Measurements from ENCODE around the gene DAAM2. TPM values are rescaled to one million over a fixed set of nuclear protein-coding genes. Genes with fewer than 3 reads are reported as not detected.

The DAAM2 gene
- total and polyA plus RNA-seq, 2 donors (not counting 1 experiment from before 2014, with no cell fraction given), result 41.5 to 48.2 TPM

- TF ChIP-seq EZH2 (IDR thresholded peaks at IDR 0.05; ENCODE audit: low read length, missing control alignments) (no peak), CTCF (conservative IDR thresholded peaks at IDR 0.05 in 1 of 2, IDR thresholded peaks at IDR 0.05 in 1 of 2; ENCODE audit: low read depth in 1 of 2, low read length in 2 of 2) (no peak)
- no peak overlapping the region for H3K27ac ChIP-seq (ENCODE audit: insufficient read depth, low read length)
- no peaks in the 10 kb centered on the region for H4K20me1 ChIP-seq (ENCODE audit: control insufficient read depth, extremely low read depth, insufficient read depth, low read length)
- DNase-seq (ENCODE audit: low read depth in 2 of 2), result peak; percentile 32 to 92
- H3K36me3 ChIP-seq (ENCODE audit: control insufficient read depth, insufficient read depth, low read length), result no peaks in the 10 kb centered on the region
- H3K4me2 ChIP-seq (ENCODE audit: extremely low read depth, insufficient read depth, low read length), result no peak overlapping the region
- no peak overlapping the region for H2AFZ ChIP-seq (ENCODE audit: low read length)
- H3K4me1 ChIP-seq (ENCODE audit: control insufficient read depth, extremely low read depth, insufficient read depth, low read length), result peaks cover 9% of the 10 kb centered on the region
- H3K9me3 ChIP-seq (ENCODE audit: control insufficient read depth, insufficient read depth, low read depth, low read length), result no peaks in the 10 kb centered on the region
- no peak overlapping the region for H3K4me3 ChIP-seq (replicated peaks in 1 of 4; ENCODE audit: control extremely low read depth in 1 of 4, insufficient read depth in 1 of 4, low read depth in 3 of 4, low read length in 4 of 4)
- no peaks in the 10 kb centered on the region for H3K79me2 ChIP-seq (ENCODE audit: control insufficient read depth, insufficient read depth, low read length)
- H3K9ac ChIP-seq (ENCODE audit: insufficient read depth, low read length), result no peak overlapping the region
- H3K27me3 ChIP-seq (ENCODE audit: control insufficient read depth, insufficient read depth, low read length), result no peaks in the 10 kb centered on the region
Measured at GRCh38 chr6:39804466-39805065, 12.4 kb downstream of the DAAM2 start.

GRCh38 chr6:39806278-39806677 is 14.1 kb downstream of the DAAM2 start:
- Histone ChIP-seq H3K27me3 (ENCODE audit: control insufficient read depth, insufficient read depth, low read length) (no peaks in the 10 kb centered on the region), H3K4me3 (replicated peaks in 1 of 4; ENCODE audit: control extremely low read depth in 1 of 4, insufficient read depth in 1 of 4, low read depth in 3 of 4, low read length in 4 of 4) (no peak overlapping the region), H3K36me3 (ENCODE audit: control insufficient read depth, insufficient read depth, low read length) (no peaks in the 10 kb centered on the region), H3K9me3 (ENCODE audit: control insufficient read depth, insufficient read depth, low read depth, low read length) (no peaks in the 10 kb centered on the region), H4K20me1 (ENCODE audit: control insufficient read depth, extremely low read depth, insufficient read depth, low read length) (no peaks in the 10 kb centered on the region), H2AFZ (ENCODE audit: low read length) (no peak overlapping the region), H3K4me1 (ENCODE audit: control insufficient read depth, extremely low read depth, insufficient read depth, low read length) (peaks cover 11% of the 10 kb centered on the region), H3K27ac (ENCODE audit: insufficient read depth, low read length) (no peak overlapping the region), H3K4me2 (ENCODE audit: extremely low read depth, insufficient read depth, low read length) (no peak overlapping the region), H3K79me2 (ENCODE audit: control insufficient read depth, insufficient read depth, low read length) (no peaks in the 10 kb centered on the region), H3K9ac (ENCODE audit: insufficient read depth, low read length) (no peak overlapping the region)
- TF ChIP-seq CTCF (conservative IDR thresholded peaks at IDR 0.05 in 1 of 2, IDR thresholded peaks at IDR 0.05 in 1 of 2; ENCODE audit: low read depth in 1 of 2, low read length in 2 of 2) (no peak), EZH2 (IDR thresholded peaks at IDR 0.05; ENCODE audit: low read length, missing control alignments) (no peak)
- peak in 1 of 2 donors; percentile 61 for DNase-seq (ENCODE audit: low read depth in 2 of 2)

GRCh38 chr6:39808346-39808745 is 16.2 kb downstream of the DAAM2 start:
- H3K4me1 ChIP-seq (ENCODE audit: control insufficient read depth, extremely low read depth, insufficient read depth, low read length), result peaks cover 18% of the 10 kb centered on the region
- H3K36me3 ChIP-seq (ENCODE audit: control insufficient read depth, insufficient read depth, low read length), result no peaks in the 10 kb centered on the region
- H3K79me2 ChIP-seq (ENCODE audit: control insufficient read depth, insufficient read depth, low read length), result no peaks in the 10 kb centered on the region
- no peaks in the 10 kb centered on the region for H3K9me3 ChIP-seq (ENCODE audit: control insufficient read depth, insufficient read depth, low read depth, low read length)
- TF ChIP-seq CTCF (conservative IDR thresholded peaks at IDR 0.05 in 1 of 2, IDR thresholded peaks at IDR 0.05 in 1 of 2; ENCODE audit: low read depth in 1 of 2, low read length in 2 of 2), result no peak
- TF ChIP-seq EZH2 (IDR thresholded peaks at IDR 0.05; ENCODE audit: low read length, missing control alignments), result no peak
- H3K27me3 ChIP-seq (ENCODE audit: control insufficient read depth, insufficient read depth, low read length), result no peaks in the 10 kb centered on the region
- H3K4me2 ChIP-seq (ENCODE audit: extremely low read depth, insufficient read depth, low read length), result no peak overlapping the region
- H4K20me1 ChIP-seq (ENCODE audit: control insufficient read depth, extremely low read depth, insufficient read depth, low read length), result no peaks in the 10 kb centered on the region
- no peak overlapping the region for H2AFZ ChIP-seq (ENCODE audit: low read length)
- no peak for DNase-seq (ENCODE audit: low read depth in 2 of 2)
- no peak overlapping the region for H3K9ac ChIP-seq (ENCODE audit: insufficient read depth, low read length)
- no peak overlapping the region for H3K4me3 ChIP-seq (replicated peaks in 1 of 4; ENCODE audit: control extremely low read depth in 1 of 4, insufficient read depth in 1 of 4, low read depth in 3 of 4, low read length in 4 of 4)
- no peak overlapping the region for H3K27ac ChIP-seq (ENCODE audit: insufficient read depth, low read length)
